Osteocyte (in vitro differentiated cells): ENCODE data around the gene MRGPRD. TPM values are rescaled to one million over a fixed set of nuclear protein-coding genes. Genes with fewer than 3 reads are reported as not detected.

Experiments
- DNase-seq: peaks from one replicate; pipeline ENCODE4 v3.0.0; 2021; ENCODE audit warnings: mixed read lengths; ENCODE audit not compliant: unreplicated experiment; ENCODE audit errors: extremely low spot score
- H3K27ac Mint-ChIP-seq: one replicate; pipeline ENCODE4 v1.8.0; 2021; ENCODE audit warnings: mild to moderate bottlenecking, mixed read lengths; ENCODE audit not compliant: unreplicated experiment
- H3K27me3 Mint-ChIP-seq: one replicate; pipeline ENCODE4 v1.8.0; 2021; ENCODE audit warnings: mixed read lengths; ENCODE audit not compliant: unreplicated experiment
- H3K36me3 Mint-ChIP-seq: one replicate; pipeline ENCODE4 v1.8.0; 2021; ENCODE audit warnings: mixed read lengths; ENCODE audit not compliant: unreplicated experiment
- H3K4me1 Mint-ChIP-seq: one replicate; pipeline ENCODE4 v1.8.0; 2021; ENCODE audit warnings: mixed read lengths; ENCODE audit not compliant: unreplicated experiment
- H3K4me3 Mint-ChIP-seq: one replicate; pipeline ENCODE4 v1.8.0; 2021; ENCODE audit warnings: mild to moderate bottlenecking, moderate library complexity, mixed read lengths; ENCODE audit not compliant: unreplicated experiment
- H3K9me3 Mint-ChIP-seq: one replicate; pipeline ENCODE4 v1.8.0; 2021; ENCODE audit warnings: mixed read lengths; ENCODE audit not compliant: unreplicated experiment
- CTCF ChIP-seq: fragments of 200-600 bp; sonication (generic); IDR thresholded peaks from 2 replicates; pipeline ENCODE4 v1.5.0; 2021; ENCODE audit warnings: antibody characterized with exemption, mild to moderate bottlenecking, moderate library complexity
- total RNA-seq: library from RNA; stranded (reverse); gene quantifications from 2 replicates; pipeline ENCODE4 v1.2.1, GENCODE V29; 2021

The MRGPRD gene
- total RNA-seq, 1 donor from 2014 or later: not detected

- H3K4me1 Mint-ChIP-seq: peaks cover 17% of the 10 kb centered on the region
- H3K27ac Mint-ChIP-seq: no peak overlapping the region
- H3K9me3 Mint-ChIP-seq: no peaks in the 10 kb centered on the region
- no peaks in the 10 kb centered on the region for H3K27me3 Mint-ChIP-seq
- DNase-seq: no peak
- peak; percentile 45 for TF ChIP-seq CTCF
- no peaks in the 10 kb centered on the region for H3K36me3 Mint-ChIP-seq
- no peak overlapping the region for H3K4me3 Mint-ChIP-seq
These were observed 30.5 kb downstream of the MRGPRD start for GRCh38 chr11:68950270-68950669.

- no peak overlapping the region for H3K27ac Mint-ChIP-seq
- TF ChIP-seq CTCF: no peak
- H3K36me3 Mint-ChIP-seq: no peaks in the 10 kb centered on the region
- no peak overlapping the region for H3K4me3 Mint-ChIP-seq
- H3K27me3 Mint-ChIP-seq: no peaks in the 10 kb centered on the region
- no peaks in the 10 kb centered on the region for H3K9me3 Mint-ChIP-seq
- DNase-seq: no peak
- peaks cover 17% of the 10 kb centered on the region for H3K4me1 Mint-ChIP-seq
These were observed 31.9 kb downstream of the MRGPRD start for GRCh38 chr11:68948935-68949334.

DNA sequence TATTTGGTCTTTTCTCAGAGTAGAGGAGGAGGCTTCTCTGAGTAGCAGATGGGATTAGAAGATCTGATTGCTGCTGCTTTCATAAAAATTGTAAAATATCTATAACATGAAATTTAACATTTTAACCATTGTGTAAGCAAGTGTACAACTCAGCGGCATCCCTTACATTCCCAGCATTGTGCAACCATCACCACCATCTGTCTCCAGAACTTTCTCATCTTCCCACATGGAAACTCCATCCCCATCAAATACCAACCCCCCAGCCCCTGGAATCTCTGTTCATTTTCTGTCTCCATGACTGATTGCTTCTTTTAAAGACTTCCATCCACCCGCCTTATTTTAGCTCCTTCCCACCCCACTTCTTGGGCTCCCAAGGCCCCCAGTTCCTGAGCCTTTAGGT, 32.3 kb downstream of the MRGPRD start:
- H3K27ac Mint-ChIP-seq: no peak overlapping the region
- no peaks in the 10 kb centered on the region for H3K27me3 Mint-ChIP-seq
- TF ChIP-seq CTCF: no peak
- H3K4me1 Mint-ChIP-seq: peaks cover 17% of the 10 kb centered on the region
- no peak for DNase-seq
- H3K4me3 Mint-ChIP-seq: no peak overlapping the region
- H3K9me3 Mint-ChIP-seq: no peaks in the 10 kb centered on the region
- no peaks in the 10 kb centered on the region for H3K36me3 Mint-ChIP-seq

GRCh38 chr11:68947151-68947550, 33.6 kb downstream of the MRGPRD start:
- H3K9me3 Mint-ChIP-seq: no peaks in the 10 kb centered on the region
- no peak overlapping the region for H3K4me3 Mint-ChIP-seq
- peak overlapping the region; percentile 86 for H3K27ac Mint-ChIP-seq
- H3K27me3 Mint-ChIP-seq: no peaks in the 10 kb centered on the region
- H3K4me1 Mint-ChIP-seq: peaks cover 18% of the 10 kb centered on the region
- no peak for TF ChIP-seq CTCF
- H3K36me3 Mint-ChIP-seq: no peaks in the 10 kb centered on the region
- DNase-seq: no peak

DNA sequence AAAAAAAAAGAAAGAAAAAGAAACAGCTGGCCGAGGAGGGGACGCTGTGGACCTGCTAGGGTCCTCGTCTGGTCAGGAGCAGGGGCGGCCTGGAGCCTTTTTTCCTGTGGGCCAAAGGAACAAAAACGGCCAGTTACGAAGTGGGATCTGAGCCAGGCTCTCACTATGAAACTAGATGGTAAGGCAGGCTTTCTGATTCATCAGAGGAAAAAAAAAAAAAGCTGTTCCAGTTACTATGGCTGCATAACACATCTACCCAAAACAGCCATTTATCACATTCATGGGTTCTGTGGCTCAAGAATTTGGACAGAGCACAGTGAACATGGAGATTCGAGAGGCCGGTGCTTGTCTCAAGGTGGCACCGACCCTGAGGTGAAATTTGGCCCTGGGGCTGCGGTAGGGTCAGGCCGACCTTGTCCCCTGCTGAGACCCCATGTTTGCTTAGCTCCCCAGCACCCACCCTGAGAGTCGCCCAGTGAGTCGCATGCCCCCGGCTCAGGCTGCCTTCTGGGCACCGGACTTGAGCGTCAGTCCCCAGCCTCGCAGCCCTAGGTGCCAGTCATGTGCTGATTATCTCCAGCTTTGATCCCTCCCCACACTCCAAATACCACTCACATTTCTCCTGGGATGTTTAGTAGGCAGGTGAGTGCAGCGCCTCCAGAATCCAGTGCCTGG, 34.2 kb downstream of the MRGPRD start:
- peak overlapping the region; percentile 86 for H3K27ac Mint-ChIP-seq
- DNase-seq: no peak
- peaks cover 21% of the 10 kb centered on the region for H3K4me1 Mint-ChIP-seq
- no peaks in the 10 kb centered on the region for H3K9me3 Mint-ChIP-seq
- H3K36me3 Mint-ChIP-seq: no peaks in the 10 kb centered on the region
- no peak for TF ChIP-seq CTCF
- H3K27me3 Mint-ChIP-seq: no peaks in the 10 kb centered on the region
- no peak overlapping the region for H3K4me3 Mint-ChIP-seq
